GM12873 (cell line): ENCODE measurements around the gene RXRA.

Experiments used
- TF ChIP-seq, protein P1 (sequence below): IDR thresholded peaks from 2 replicates; pipeline ENCODE4 v1.5.1; 2012; ENCODE audit warnings: low read depth, mild to moderate bottlenecking, moderate library complexity, low read length, control low read depth; ENCODE audit not compliant: insufficient read depth; ENCODE audit errors: missing control alignments

The RXRA gene

DNA sequence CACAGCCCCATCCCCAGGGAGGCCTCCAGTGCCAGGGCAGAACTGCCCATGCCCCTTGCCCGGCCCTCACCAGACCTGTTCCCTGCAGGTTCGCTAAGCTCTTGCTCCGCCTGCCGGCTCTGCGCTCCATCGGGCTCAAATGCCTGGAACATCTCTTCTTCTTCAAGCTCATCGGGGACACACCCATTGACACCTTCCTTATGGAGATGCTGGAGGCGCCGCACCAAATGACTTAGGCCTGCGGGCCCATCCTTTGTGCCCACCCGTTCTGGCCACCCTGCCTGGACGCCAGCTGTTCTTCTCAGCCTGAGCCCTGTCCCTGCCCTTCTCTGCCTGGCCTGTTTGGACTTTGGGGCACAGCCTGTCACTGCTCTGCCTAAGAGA lies 110.1 kb downstream of the RXRA start:
- TF ChIP-seq, protein P1, sequence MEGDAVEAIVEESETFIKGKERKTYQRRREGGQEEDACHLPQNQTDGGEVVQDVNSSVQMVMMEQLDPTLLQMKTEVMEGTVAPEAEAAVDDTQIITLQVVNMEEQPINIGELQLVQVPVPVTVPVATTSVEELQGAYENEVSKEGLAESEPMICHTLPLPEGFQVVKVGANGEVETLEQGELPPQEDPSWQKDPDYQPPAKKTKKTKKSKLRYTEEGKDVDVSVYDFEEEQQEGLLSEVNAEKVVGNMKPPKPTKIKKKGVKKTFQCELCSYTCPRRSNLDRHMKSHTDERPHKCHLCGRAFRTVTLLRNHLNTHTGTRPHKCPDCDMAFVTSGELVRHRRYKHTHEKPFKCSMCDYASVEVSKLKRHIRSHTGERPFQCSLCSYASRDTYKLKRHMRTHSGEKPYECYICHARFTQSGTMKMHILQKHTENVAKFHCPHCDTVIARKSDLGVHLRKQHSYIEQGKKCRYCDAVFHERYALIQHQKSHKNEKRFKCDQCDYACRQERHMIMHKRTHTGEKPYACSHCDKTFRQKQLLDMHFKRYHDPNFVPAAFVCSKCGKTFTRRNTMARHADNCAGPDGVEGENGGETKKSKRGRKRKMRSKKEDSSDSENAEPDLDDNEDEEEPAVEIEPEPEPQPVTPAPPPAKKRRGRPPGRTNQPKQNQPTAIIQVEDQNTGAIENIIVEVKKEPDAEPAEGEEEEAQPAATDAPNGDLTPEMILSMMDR, result no peak

DNA sequence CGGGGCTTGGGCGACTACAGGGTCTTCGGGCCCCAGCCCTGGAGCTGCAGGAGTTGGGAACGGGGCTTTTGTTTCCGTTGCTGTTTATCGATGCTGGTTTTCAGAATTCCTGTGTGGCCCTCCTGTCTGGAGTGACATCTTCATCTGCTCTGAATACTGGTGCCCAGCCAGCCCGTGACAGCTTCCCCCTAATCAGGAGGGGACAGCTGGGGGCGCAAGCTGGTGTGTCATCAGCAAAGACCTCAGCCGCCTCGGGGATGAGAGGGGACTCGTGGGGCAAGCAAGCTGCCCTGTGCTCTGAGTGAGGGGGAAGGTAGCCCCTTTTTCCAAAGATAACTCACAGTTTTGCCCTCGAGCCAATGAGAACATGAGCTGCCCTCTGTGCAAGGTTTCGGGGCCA lies 110.7 kb downstream of the RXRA start:
- TF ChIP-seq, protein P1, result no peak

DNA sequence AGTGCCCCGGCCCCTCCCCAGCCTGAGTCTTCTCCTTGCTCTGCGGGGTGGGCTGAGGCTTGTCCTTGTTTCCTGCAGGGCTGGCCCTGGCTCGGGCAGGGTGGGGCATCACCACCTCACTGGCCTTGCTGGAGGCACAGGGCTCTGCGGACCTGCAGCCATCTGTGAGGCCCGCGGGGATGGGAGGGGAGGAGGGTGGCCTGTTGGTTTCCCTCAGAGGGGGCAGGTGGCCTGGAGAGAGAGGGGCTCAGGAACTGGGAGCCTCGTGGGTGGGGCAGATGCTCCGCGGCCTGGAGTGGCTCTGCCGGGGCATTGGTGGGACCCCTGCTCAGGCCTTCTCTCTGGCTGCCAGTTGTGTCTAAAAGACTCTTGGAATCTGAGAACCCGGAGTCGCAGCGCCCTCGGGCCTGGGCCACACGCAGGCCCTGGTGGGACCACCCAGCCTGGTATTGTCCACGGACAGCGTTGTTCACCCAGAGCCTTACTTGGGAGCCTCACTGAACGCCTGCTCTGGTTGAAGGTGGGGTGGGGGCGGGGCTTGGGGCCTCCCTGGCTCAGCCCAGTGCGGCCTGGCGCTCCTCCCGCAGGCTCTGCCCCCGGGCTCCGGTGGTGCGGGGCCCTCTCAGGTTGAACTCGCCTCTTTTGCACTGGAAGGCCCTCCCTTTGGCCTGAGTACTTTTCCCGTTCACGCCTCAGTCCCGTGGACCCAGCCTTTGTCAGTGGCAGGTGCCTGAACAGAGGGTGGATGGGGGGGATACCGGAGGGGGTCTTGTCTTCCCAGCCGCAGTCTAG lies 111.3 kb downstream of the RXRA start:
- TF ChIP-seq, protein P1, result no peak

DNA sequence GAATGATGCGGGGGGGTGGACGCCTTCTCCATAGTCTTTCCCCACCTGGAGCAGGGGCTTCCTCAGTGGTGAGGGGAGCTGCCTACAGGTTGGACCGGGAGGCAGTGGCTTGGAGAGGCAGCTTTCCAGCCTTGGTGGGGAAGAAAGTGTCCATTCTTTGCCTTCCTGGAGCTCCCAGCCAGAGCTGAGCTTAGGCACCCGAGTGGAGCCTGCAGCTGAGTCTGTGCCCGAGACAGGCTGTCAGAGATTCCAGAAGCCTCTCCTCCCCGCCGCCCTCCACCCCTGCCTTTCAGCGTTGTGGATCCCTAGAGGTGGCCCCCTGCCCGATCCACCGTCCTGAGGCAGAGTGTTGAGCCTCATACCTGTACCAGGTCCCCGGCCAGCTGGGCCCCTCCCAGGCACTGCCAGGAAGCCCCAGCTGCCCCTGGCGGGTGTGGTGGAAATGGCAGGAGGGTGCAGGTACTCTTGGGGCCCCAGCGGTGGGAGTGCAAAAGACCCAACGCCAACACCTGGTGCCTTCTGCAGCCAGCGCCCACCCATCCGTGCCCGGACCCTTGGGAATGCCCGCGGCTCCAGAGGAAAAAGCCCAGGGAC lies 112.0 kb downstream of the RXRA start:
- TF ChIP-seq, protein P1, result peak; percentile 48

DNA sequence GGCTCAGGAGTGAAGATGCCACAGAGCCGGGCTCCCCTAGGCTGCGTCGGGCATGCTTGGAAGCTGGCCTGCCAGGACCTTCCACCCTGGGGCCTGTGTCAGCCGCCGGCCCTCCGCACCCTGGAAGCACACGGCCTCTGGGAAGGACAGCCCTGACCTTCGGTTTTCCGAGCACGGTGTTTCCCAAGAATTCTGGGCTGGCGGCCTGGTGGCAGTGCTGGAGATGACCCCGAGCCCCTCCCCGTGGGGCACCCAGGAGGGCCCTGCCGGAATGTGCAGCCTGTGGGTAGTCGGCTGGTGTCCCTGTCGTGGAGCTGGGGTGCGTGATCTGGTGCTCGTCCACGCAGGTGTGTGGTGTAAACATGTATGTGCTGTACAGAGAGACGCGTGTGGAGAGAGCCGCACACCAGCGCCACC lies 113.1 kb downstream of the RXRA start:
- TF ChIP-seq, protein P1, result no peak

DNA sequence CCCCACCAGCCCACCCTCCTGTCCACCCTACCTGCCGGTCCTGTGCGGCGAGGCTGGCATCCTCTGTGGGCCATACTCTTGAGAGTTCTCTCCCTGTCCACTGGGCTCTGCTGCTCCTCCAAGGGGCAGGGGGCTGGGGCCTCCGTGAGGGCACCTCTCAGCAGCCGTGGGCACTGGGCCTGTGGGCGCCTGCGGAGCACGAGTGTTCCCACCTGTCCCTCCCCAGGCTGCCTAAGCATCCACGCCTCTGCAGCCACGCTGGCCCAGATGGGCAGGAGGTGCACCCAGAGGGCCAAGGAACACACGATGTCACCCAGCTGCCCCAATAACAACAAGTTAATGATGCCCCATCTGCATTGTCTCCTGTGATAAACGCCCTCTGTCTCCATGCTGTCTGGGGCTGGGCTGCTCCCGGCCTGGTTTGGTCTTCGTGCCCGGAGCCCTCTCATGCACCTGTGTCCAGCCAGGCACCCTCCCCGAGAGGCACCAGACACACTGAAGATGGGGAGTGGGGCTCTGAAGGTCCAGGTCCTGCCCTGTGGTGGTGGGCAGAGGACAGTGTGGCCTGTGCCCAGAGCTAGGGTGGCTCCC lies 114.5 kb downstream of the RXRA start:
- TF ChIP-seq, protein P1, result no peak
